PFSK-1 (cell line): ENCODE measurements around the gene KCNK3.

Experiments used
- FOXP2 ChIP-seq: optimal IDR thresholded peaks from 2 replicates; pipeline ENCODE3; 2011; ENCODE audit warnings: borderline replicate concordance, control low read depth, inconsistent platforms; ENCODE audit not compliant: insufficient read depth; ENCODE audit errors: extremely low read length, extremely low read depth
- POLR2AphosphoS5 ChIP-seq: IDR thresholded peaks from 2 replicates; pipeline ENCODE4 v1.6.1; 2012; ENCODE audit warnings: low read depth, mild to moderate bottlenecking, control low read depth, low read length, moderate library complexity
- SIN3A ChIP-seq: IDR thresholded peaks from 2 replicates; pipeline ENCODE4 v1.6.1; 2012; ENCODE audit warnings: mild to moderate bottlenecking, low read length, moderate library complexity, borderline replicate concordance; ENCODE audit not compliant: insufficient read depth
- TAF1 ChIP-seq: IDR thresholded peaks from 2 replicates; pipeline ENCODE4 v1.6.1; 2012; ENCODE audit warnings: low read length, control low read depth, borderline replicate concordance; ENCODE audit not compliant: insufficient read depth
- TF ChIP-seq, protein P1 (sequence below), 2 experiments: IDR thresholded peaks; 2 replicates each; pipeline versions ENCODE4 v1.6.1 to v1.8.0; 2011 to 2012; ENCODE audit warnings: low read depth in 2 of 2, low read length in 2 of 2, control low read depth in 1 of 2, inconsistent platforms in 1 of 2, mild to moderate bottlenecking in 1 of 2, moderate library complexity in 1 of 2; ENCODE audit not compliant: insufficient read depth in 1 of 2

KCNK3 gene

DNA sequence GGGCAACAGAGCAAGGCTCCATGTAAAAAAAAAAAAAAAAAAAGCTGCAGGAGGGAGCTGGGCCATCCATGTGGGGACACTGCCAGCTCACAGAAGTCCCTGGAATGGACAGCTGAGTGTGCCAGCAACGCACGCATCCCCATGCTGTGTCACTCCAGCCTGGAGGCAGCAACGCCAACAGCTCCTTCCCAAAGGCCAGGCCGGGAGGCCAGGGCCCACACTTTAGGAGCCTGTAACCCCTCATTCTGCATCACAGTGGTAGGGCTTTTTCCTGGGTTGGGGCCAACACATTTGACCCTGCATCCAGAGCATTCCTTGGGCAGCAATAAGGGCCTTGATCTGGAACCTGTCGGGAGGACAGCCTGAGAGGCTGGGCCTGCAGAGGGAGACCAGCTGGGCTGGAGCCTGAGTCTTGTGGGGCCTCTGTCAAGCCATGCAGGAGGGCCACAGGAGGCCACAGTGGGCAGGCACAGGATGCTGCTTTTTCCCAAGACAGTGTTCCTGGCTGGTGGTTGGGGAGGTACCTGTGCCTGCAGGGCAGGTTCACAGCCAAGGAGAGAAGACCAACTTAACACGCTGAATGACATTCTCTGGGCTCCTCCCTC lies 16.8 kb upstream of the KCNK3 start:
- TF ChIP-seq TAF1: no peak
- TF ChIP-seq SIN3A: no peak
- no peak for TF ChIP-seq FOXP2
- TF ChIP-seq, protein P1, sequence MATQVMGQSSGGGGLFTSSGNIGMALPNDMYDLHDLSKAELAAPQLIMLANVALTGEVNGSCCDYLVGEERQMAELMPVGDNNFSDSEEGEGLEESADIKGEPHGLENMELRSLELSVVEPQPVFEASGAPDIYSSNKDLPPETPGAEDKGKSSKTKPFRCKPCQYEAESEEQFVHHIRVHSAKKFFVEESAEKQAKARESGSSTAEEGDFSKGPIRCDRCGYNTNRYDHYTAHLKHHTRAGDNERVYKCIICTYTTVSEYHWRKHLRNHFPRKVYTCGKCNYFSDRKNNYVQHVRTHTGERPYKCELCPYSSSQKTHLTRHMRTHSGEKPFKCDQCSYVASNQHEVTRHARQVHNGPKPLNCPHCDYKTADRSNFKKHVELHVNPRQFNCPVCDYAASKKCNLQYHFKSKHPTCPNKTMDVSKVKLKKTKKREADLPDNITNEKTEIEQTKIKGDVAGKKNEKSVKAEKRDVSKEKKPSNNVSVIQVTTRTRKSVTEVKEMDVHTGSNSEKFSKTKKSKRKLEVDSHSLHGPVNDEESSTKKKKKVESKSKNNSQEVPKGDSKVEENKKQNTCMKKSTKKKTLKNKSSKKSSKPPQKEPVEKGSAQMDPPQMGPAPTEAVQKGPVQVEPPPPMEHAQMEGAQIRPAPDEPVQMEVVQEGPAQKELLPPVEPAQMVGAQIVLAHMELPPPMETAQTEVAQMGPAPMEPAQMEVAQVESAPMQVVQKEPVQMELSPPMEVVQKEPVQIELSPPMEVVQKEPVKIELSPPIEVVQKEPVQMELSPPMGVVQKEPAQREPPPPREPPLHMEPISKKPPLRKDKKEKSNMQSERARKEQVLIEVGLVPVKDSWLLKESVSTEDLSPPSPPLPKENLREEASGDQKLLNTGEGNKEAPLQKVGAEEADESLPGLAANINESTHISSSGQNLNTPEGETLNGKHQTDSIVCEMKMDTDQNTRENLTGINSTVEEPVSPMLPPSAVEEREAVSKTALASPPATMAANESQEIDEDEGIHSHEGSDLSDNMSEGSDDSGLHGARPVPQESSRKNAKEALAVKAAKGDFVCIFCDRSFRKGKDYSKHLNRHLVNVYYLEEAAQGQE (IDR thresholded peaks at IDR 0.05; ENCODE audit: insufficient read depth in 1 of 2, low read depth in 2 of 2, low read length in 2 of 2): no peak
- no peak for TF ChIP-seq POLR2AphosphoS5

DNA sequence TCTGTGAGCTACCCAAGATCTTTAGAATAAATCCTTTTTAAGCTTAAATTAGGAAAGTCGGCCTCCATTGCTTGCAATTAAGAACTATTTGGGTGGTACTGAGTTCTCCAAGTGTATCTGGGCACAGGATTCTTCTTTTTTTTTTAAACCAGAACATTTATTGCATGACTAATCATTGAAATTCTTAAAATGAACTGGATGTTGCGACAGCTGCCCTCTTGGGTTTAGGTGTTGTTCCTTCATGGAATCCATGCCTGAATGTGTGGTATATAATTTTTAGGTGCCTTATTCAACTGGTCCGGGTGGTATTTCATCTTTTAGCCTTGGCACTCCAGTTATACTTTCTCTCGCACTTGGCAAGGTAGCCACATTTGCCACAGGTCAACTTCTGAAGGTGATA lies 14.5 kb upstream of the KCNK3 start:
- TF ChIP-seq TAF1 (no peak), SIN3A (no peak), POLR2AphosphoS5 (no peak), FOXP2 (no peak)
- TF ChIP-seq, protein P1 (IDR thresholded peaks at IDR 0.05; ENCODE audit: insufficient read depth in 1 of 2, low read depth in 2 of 2, low read length in 2 of 2): no peak

DNA sequence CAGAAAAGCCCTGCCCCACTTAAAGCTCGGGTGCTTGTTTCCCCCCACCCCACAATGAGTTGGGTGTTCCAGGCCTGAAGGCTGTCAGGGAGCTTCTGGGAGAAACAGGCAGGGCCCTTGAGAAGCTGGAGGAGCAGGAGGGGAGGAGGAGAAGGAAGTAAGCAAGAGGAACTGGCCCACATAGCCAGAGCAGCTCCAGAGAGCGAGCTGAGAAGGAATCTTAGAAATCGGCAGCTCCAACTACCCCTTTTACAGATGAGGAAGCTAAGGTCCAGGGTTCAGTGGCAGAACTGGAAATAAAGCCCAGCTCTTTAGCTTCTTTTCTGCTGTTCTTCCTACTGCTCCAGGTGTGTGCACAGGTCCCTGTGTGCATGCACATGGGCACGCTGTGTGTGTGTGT lies 12.7 kb upstream of the KCNK3 start:
- TF ChIP-seq TAF1: no peak
- TF ChIP-seq FOXP2: no peak
- no peak for TF ChIP-seq SIN3A
- TF ChIP-seq POLR2AphosphoS5: no peak
- TF ChIP-seq, protein P1 (IDR thresholded peaks at IDR 0.05; ENCODE audit: insufficient read depth in 1 of 2, low read depth in 2 of 2, low read length in 2 of 2): no peak

DNA sequence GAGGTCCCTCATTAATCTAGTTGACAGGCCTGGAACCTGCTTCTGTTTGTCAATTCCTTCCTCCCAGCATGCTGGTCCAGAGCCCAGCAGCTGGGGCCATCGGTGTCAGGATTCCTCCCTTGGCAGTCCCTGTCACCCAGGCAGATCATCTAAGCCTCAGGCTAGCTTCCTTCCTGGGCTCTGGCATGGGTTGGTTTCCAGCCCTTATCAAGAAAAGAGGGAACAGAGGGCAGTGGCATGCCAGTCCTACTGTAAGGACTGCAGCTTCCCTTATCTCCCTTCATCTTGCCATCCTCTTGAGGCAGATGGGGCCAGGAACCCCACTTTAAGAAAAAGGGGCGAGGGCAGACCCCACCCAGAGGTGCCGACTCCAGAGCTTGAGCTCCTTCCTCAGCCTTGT lies 10.9 kb upstream of the KCNK3 start:
- TF ChIP-seq TAF1 (no peak), POLR2AphosphoS5 (no peak), SIN3A (no peak), FOXP2 (no peak)
- TF ChIP-seq, protein P1 (IDR thresholded peaks at IDR 0.05; ENCODE audit: insufficient read depth in 1 of 2, low read depth in 2 of 2, low read length in 2 of 2): no peak
